HG02678 (cell line): Measurements from ENCODE around the gene PTPRN2.

Experiments used
- ATAC-seq: cut with Tn5 transposase; IDR thresholded peaks from one replicate; pipeline ENCODE4 v1.9.1; 2021; ENCODE audit warnings: mild to moderate bottlenecking, moderate library complexity; ENCODE audit not compliant: unreplicated experiment

Gene PTPRN2

GRCh38 chr7:157664034-157664433 is 923.6 kb downstream of the PTPRN2 start:
- no peak for ATAC-seq

GRCh38 chr7:157662981-157663716 is 924.5 kb downstream of the PTPRN2 start:
- ATAC-seq = no peak

- no peak for ATAC-seq
Observed at GRCh38 chr7:157662110-157662791, 925.4 kb downstream of the PTPRN2 start.

GRCh38 chr7:157661611-157661975 is 926.0 kb downstream of the PTPRN2 start:
- no peak for ATAC-seq

GRCh38 chr7:157660971-157661610 is 926.5 kb downstream of the PTPRN2 start:
- no peak for ATAC-seq

GRCh38 chr7:157658851-157659412 is 928.7 kb downstream of the PTPRN2 start:
- ATAC-seq = no peak

- ATAC-seq = no peak
Observed at GRCh38 chr7:157657741-157658740, 929.6 kb downstream of the PTPRN2 start.

- ATAC-seq = no peak
Observed at GRCh38 chr7:157656195-157656769, 931.3 kb downstream of the PTPRN2 start.

- no peak for ATAC-seq
Observed at GRCh38 chr7:157654350-157654749, 933.3 kb downstream of the PTPRN2 start.

- no peak for ATAC-seq
Observed at GRCh38 chr7:157653827-157654207, 933.8 kb downstream of the PTPRN2 start.

- ATAC-seq = no peak
Observed at GRCh38 chr7:157652954-157653826, 934.4 kb downstream of the PTPRN2 start.

GRCh38 chr7:157652161-157652953 is 935.3 kb downstream of the PTPRN2 start:
- ATAC-seq = no peak

GRCh38 chr7:157651366-157652160 is 936.1 kb downstream of the PTPRN2 start:
- ATAC-seq = no peak

- no peak for ATAC-seq
Observed at GRCh38 chr7:157650801-157651200, 936.8 kb downstream of the PTPRN2 start.

- ATAC-seq = no peak
Observed at GRCh38 chr7:157650131-157650631, 937.4 kb downstream of the PTPRN2 start.

- no peak for ATAC-seq
Observed at GRCh38 chr7:157646551-157646950, 941.1 kb downstream of the PTPRN2 start.

- no peak for ATAC-seq
Observed at GRCh38 chr7:157645539-157645938, 942.1 kb downstream of the PTPRN2 start.
